Endothelial cell (in vitro differentiated cells): Measurements from ENCODE around the gene FAM131C. TPM values are rescaled to one million over a fixed set of nuclear protein-coding genes. Genes with fewer than 3 reads are reported as not detected.

Source experiments
- DNase-seq: peaks from one replicate; pipeline ENCODE4 v3.0.0; 2021; ENCODE audit warnings: low spot score
- H3K27ac Mint-ChIP-seq: one replicate; pipeline ENCODE4 v1.8.0; 2021; ENCODE audit warnings: mixed read lengths, inconsistent platforms; ENCODE audit not compliant: unreplicated experiment
- H3K27me3 Mint-ChIP-seq: one replicate; pipeline ENCODE4 v1.8.0; 2021; ENCODE audit warnings: mild to moderate bottlenecking, moderate library complexity, mixed read lengths, inconsistent platforms; ENCODE audit not compliant: unreplicated experiment
- H3K36me3 Mint-ChIP-seq: one replicate; pipeline ENCODE4 v1.8.0; 2021; ENCODE audit warnings: mild to moderate bottlenecking, low read depth, mixed read lengths, inconsistent platforms; ENCODE audit not compliant: unreplicated experiment
- H3K4me1 Mint-ChIP-seq: one replicate; pipeline ENCODE4 v1.8.0; 2021; ENCODE audit warnings: mild to moderate bottlenecking, mixed read lengths, inconsistent platforms; ENCODE audit not compliant: unreplicated experiment
- H3K4me3 Mint-ChIP-seq: one replicate; pipeline ENCODE4 v1.8.0; 2021; ENCODE audit warnings: mild to moderate bottlenecking, mixed read lengths, inconsistent platforms; ENCODE audit not compliant: unreplicated experiment
- H3K9me3 Mint-ChIP-seq: one replicate; pipeline ENCODE4 v1.8.0; 2021; ENCODE audit warnings: mixed read lengths, inconsistent platforms; ENCODE audit not compliant: unreplicated experiment
- total RNA-seq: library from RNA; stranded (reverse); fragmentation: NEBNext Ultra II Directional; extraction: Animal tissue kit (Norgen Biotek cat#: 25700); gene quantifications from one replicate; pipeline ENCODE4 v1.2.1, GENCODE V29; 2021; ENCODE audit not compliant: unreplicated experiment
- TF ChIP-seq, protein P1 (sequence below): fragments of 200-600 bp; sonication (generic); IDR thresholded peaks from one replicate; pipeline ENCODE4 v1.5.0; 2021; ENCODE audit warnings: antibody characterized with exemption; ENCODE audit not compliant: unreplicated experiment

Gene FAM131C
- total RNA-seq, 1 donor from 2014 or later = 0.56 TPM

- no peak overlapping the region for H3K27ac Mint-ChIP-seq
- no peak for DNase-seq
- no peak overlapping the region for H3K4me3 Mint-ChIP-seq
- TF ChIP-seq, protein P1, sequence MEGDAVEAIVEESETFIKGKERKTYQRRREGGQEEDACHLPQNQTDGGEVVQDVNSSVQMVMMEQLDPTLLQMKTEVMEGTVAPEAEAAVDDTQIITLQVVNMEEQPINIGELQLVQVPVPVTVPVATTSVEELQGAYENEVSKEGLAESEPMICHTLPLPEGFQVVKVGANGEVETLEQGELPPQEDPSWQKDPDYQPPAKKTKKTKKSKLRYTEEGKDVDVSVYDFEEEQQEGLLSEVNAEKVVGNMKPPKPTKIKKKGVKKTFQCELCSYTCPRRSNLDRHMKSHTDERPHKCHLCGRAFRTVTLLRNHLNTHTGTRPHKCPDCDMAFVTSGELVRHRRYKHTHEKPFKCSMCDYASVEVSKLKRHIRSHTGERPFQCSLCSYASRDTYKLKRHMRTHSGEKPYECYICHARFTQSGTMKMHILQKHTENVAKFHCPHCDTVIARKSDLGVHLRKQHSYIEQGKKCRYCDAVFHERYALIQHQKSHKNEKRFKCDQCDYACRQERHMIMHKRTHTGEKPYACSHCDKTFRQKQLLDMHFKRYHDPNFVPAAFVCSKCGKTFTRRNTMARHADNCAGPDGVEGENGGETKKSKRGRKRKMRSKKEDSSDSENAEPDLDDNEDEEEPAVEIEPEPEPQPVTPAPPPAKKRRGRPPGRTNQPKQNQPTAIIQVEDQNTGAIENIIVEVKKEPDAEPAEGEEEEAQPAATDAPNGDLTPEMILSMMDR = no peak
- H3K27me3 Mint-ChIP-seq = peaks cover 15% of the 10 kb centered on the region
- peaks cover 8% of the 10 kb centered on the region for H3K36me3 Mint-ChIP-seq
- no peaks in the 10 kb centered on the region for H3K9me3 Mint-ChIP-seq
- peaks cover 16% of the 10 kb centered on the region for H3K4me1 Mint-ChIP-seq
Measured at GRCh38 chr1:16075337-16076030, 2.0 kb upstream of the FAM131C start.

GRCh38 chr1:16074217-16074616, 766 bp upstream of the FAM131C start:
- Mint-ChIP-seq H3K4me1 (peaks cover 16% of the 10 kb centered on the region), H3K4me3 (peak overlapping the region; percentile 83), H3K36me3 (peaks cover 8% of the 10 kb centered on the region), H3K27ac (peak overlapping the region; percentile 83), H3K9me3 (no peaks in the 10 kb centered on the region), H3K27me3 (peaks cover 15% of the 10 kb centered on the region)
- DNase-seq = no peak
- TF ChIP-seq, protein P1 = no peak

GRCh38 chr1:16072616-16073484, 601 bp downstream of the FAM131C start:
- peak; percentile 42 for DNase-seq
- no peak overlapping the region for H3K27ac Mint-ChIP-seq
- peaks cover 20% of the 10 kb centered on the region for H3K27me3 Mint-ChIP-seq
- TF ChIP-seq, protein P1 = no peak
- no peaks in the 10 kb centered on the region for H3K9me3 Mint-ChIP-seq
- peaks cover 16% of the 10 kb centered on the region for H3K4me1 Mint-ChIP-seq
- peaks cover 8% of the 10 kb centered on the region for H3K36me3 Mint-ChIP-seq
- no peak overlapping the region for H3K4me3 Mint-ChIP-seq

DNA sequence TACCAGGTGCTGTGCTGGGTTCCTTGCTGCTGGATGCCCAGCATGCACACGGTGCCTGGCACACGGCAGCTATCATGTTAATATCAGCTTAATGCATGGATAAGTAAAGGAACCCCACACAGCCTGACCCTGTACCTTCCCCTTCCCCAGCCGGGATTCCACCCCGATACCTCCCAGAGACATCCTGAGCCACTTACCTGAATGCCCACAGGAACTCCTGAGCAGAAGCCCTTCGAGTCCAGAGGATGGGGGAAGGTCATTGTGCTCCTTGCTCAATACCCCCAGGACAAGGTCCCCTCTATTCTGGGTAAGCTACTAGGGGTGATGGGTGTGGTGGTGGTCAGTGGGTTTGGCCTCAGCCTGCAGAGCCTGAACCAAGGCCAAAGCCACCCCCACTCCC, 1.4 kb downstream of the FAM131C start:
- peaks cover 9% of the 10 kb centered on the region for H3K4me1 Mint-ChIP-seq
- no peak for DNase-seq
- H3K27me3 Mint-ChIP-seq = peaks cover 20% of the 10 kb centered on the region
- peaks cover 8% of the 10 kb centered on the region for H3K36me3 Mint-ChIP-seq
- H3K4me3 Mint-ChIP-seq = peak overlapping the region; percentile 34
- H3K9me3 Mint-ChIP-seq = no peaks in the 10 kb centered on the region
- H3K27ac Mint-ChIP-seq = no peak overlapping the region
- TF ChIP-seq, protein P1 = no peak

GRCh38 chr1:16071614-16072013, 1.8 kb downstream of the FAM131C start:
- no peak for DNase-seq
- TF ChIP-seq, protein P1 = no peak

More at GRCh38 chr1:16071614-16072013, 1.8 kb downstream of the FAM131C start:
- H3K27ac Mint-ChIP-seq = no peak overlapping the region
- H3K4me1 Mint-ChIP-seq = peaks cover 9% of the 10 kb centered on the region
- peaks cover 8% of the 10 kb centered on the region for H3K36me3 Mint-ChIP-seq
- peaks cover 22% of the 10 kb centered on the region for H3K27me3 Mint-ChIP-seq
- peak overlapping the region; percentile 34 for H3K4me3 Mint-ChIP-seq
- no peaks in the 10 kb centered on the region for H3K9me3 Mint-ChIP-seq
